OCI-LY1 (cell line): ENCODE data around the gene SLC10A4.

Source experiments
- H2AFZ ChIP-seq: fragments of 200-600 bp; sonication (generic), shearing (Covaris generic); 2 replicates; pipeline ENCODE4 v1.6.0; 2014; ENCODE audit warnings: antibody characterized with exemption, mild to moderate bottlenecking, low read length
- H3F3A ChIP-seq: fragments of 200-600 bp; sonication (generic), shearing (Covaris generic); 2 replicates; pipeline ENCODE4 v1.6.0; 2014; ENCODE audit warnings: mild to moderate bottlenecking, antibody characterized with exemption, low read length, moderate library complexity; ENCODE audit not compliant: insufficient read depth
- H3K27ac ChIP-seq: fragments of 200-600 bp; sonication (generic); 2 replicates; pipeline ENCODE4 v1.5.1; 2014; ENCODE audit warnings: low read length, mixed run types, mild to moderate bottlenecking, low read depth; ENCODE audit not compliant: poor library complexity, severe bottlenecking
- H3K27me3 ChIP-seq: fragments of 200-600 bp; sonication (generic); 2 replicates; pipeline ENCODE4 v1.6.0; 2014; ENCODE audit warnings: antibody characterized with exemption, mild to moderate bottlenecking, low read length, moderate library complexity; ENCODE audit not compliant: insufficient read depth
- H3K36me3 ChIP-seq: fragments of 200-600 bp; sonication (generic); 2 replicates; pipeline ENCODE4 v1.6.1; 2014; ENCODE audit warnings: mild to moderate bottlenecking, antibody characterized with exemption, low read length, moderate library complexity, mixed read lengths; ENCODE audit not compliant: insufficient read depth
- H3K4me1 ChIP-seq: fragments of 200-600 bp; sonication (generic); 2 replicates; pipeline ENCODE4 v1.5.1; 2014; ENCODE audit warnings: mild to moderate bottlenecking, low read length, moderate library complexity; ENCODE audit not compliant: insufficient read depth, severe bottlenecking
- H3K4me2 ChIP-seq: fragments of 200-600 bp; sonication (generic), shearing (Covaris generic); 2 replicates; pipeline ENCODE4 v1.6.1; 2014; ENCODE audit warnings: low read length
- H3K4me3 ChIP-seq: fragments of 200-600 bp; sonication (generic); 2 replicates; pipeline ENCODE4 v1.5.1; 2014; ENCODE audit warnings: low read length, low read depth, mild to moderate bottlenecking, mixed read lengths; ENCODE audit not compliant: poor library complexity, severe bottlenecking
- H3K79me2 ChIP-seq: fragments of 200-600 bp; shearing (Covaris generic); 2 replicates; pipeline ENCODE4 v1.6.1; 2016; ENCODE audit warnings: mixed run types, low read length, mixed read lengths; ENCODE audit not compliant: insufficient read depth
- H3K9ac ChIP-seq: fragments of 200-600 bp; sonication (generic), shearing (Covaris generic); 2 replicates; pipeline ENCODE4 v1.6.1; 2014; ENCODE audit warnings: mild to moderate bottlenecking, low read length, mixed read lengths
- H3K9me2 ChIP-seq: fragments of 200-600 bp; sonication (generic), shearing (Covaris generic); 2 replicates; pipeline ENCODE4 v1.6.1; 2014; ENCODE audit warnings: low read depth, mild to moderate bottlenecking, low read length, mixed read lengths
- H3K9me3 ChIP-seq: fragments of 200-600 bp; shearing (Covaris generic); 2 replicates; pipeline ENCODE4 v1.6.1; 2014; ENCODE audit warnings: low read length, mixed read lengths
- H4K20me1 ChIP-seq: fragments of 200-600 bp; sonication (generic), shearing (Covaris generic); 2 replicates; pipeline ENCODE4 v1.6.0; 2016; ENCODE audit warnings: mild to moderate bottlenecking, low read length; ENCODE audit not compliant: insufficient read depth
- CTCF ChIP-seq: fragments of 200-600 bp; sonication (generic), shearing (Covaris generic); IDR thresholded peaks from 2 replicates; pipeline ENCODE4 v1.5.1; 2017; ENCODE audit warnings: mild to moderate bottlenecking, antibody characterized with exemption, low read length, moderate library complexity, mixed read lengths
- EZH2 ChIP-seq: fragments of 200-600 bp; sonication (generic), shearing (Covaris generic); IDR thresholded peaks from 2 replicates; pipeline ENCODE4 v1.8.0; 2017; ENCODE audit warnings: borderline replicate concordance, mixed run types, mild to moderate bottlenecking, antibody characterized with exemption, low read length, moderate library complexity, mixed read lengths

Gene SLC10A4

GRCh38 chr4:48495941-48496340 is 12.8 kb downstream of the SLC10A4 start:
- H4K20me1 ChIP-seq = no peaks in the 10 kb centered on the region
- H3K27ac ChIP-seq = no peak overlapping the region
- no peak overlapping the region for H2AFZ ChIP-seq
- H3K4me3 ChIP-seq = no peak overlapping the region
- no peaks in the 10 kb centered on the region for H3K9me2 ChIP-seq
- no peak overlapping the region for H3K9ac ChIP-seq
- no peaks in the 10 kb centered on the region for H3K9me3 ChIP-seq
- H3K27me3 ChIP-seq = no peaks in the 10 kb centered on the region
- H3K4me1 ChIP-seq = no peaks in the 10 kb centered on the region
- no peak for TF ChIP-seq CTCF
- TF ChIP-seq EZH2 = no peak
- no peak overlapping the region for H3K4me2 ChIP-seq
- H3K36me3 ChIP-seq = peaks cover 16% of the 10 kb centered on the region; the same call in 1 of the 2 replicates
- no peaks in the 10 kb centered on the region for H3K79me2 ChIP-seq
- H3F3A ChIP-seq = no peaks in the 10 kb centered on the region

GRCh38 chr4:48498895-48499294 is 15.8 kb downstream of the SLC10A4 start:
- peaks cover 24% of the 10 kb centered on the region; the same call in 1 of the 2 replicates for H3K36me3 ChIP-seq
- no peaks in the 10 kb centered on the region for H3K27me3 ChIP-seq
- H3K4me2 ChIP-seq = no peak overlapping the region
- no peak overlapping the region for H2AFZ ChIP-seq
- no peak overlapping the region for H3K27ac ChIP-seq
- no peaks in the 10 kb centered on the region for H3F3A ChIP-seq
- no peaks in the 10 kb centered on the region for H3K4me1 ChIP-seq
- no peaks in the 10 kb centered on the region for H3K79me2 ChIP-seq
- no peaks in the 10 kb centered on the region for H4K20me1 ChIP-seq
- H3K4me3 ChIP-seq = no peak overlapping the region
- H3K9ac ChIP-seq = no peak overlapping the region
- TF ChIP-seq EZH2 (no peak), CTCF (no peak)
- no peaks in the 10 kb centered on the region for H3K9me3 ChIP-seq
- no peaks in the 10 kb centered on the region for H3K9me2 ChIP-seq

DNA sequence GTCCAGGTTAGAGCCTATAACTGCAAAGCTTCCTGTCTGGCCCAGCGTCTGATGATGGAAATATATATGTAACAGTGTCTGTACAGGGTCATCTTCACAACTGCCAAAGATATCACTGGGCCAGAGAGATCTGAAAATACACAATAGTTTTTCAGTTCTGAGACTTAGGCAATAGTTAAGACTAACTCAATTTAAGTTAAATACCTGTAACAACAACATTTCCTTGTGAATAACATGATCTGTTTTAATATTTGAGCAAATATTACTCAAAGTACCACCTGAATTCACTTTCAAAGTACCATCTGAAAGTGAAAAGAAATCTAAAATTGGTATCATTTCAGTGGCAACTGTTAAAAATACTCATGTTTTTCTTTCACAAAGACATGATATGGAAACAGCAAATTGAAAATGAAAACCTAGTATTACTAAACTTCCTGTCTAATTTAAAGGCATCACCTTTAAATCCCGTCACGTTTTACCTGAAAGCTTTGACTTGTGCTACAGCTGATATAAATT is 16.5 kb downstream of the SLC10A4 start:
- H3K9ac ChIP-seq = no peak overlapping the region
- peaks cover 31% of the 10 kb centered on the region; the same call in 1 of the 2 replicates for H3K36me3 ChIP-seq
- no peak overlapping the region for H2AFZ ChIP-seq
- H3K27me3 ChIP-seq = no peaks in the 10 kb centered on the region
- no peaks in the 10 kb centered on the region for H3K9me3 ChIP-seq
- H3K27ac ChIP-seq = no peak overlapping the region
- H3K4me3 ChIP-seq = no peak overlapping the region
- no peak overlapping the region for H3K4me2 ChIP-seq
- H3F3A ChIP-seq = no peaks in the 10 kb centered on the region
- no peaks in the 10 kb centered on the region for H3K9me2 ChIP-seq
- TF ChIP-seq EZH2 (no peak), CTCF (no peak)
- H4K20me1 ChIP-seq = no peaks in the 10 kb centered on the region
- no peaks in the 10 kb centered on the region for H3K79me2 ChIP-seq
- H3K4me1 ChIP-seq = no peaks in the 10 kb centered on the region
